HG03066 (cell line): Measurements from ENCODE around the gene SUPT6H.

Experiments
- ATAC-seq: cut with Tn5 transposase; IDR thresholded peaks from one replicate; pipeline ENCODE4 v1.9.1; 2021; ENCODE audit warnings: low read depth; ENCODE audit not compliant: unreplicated experiment

SUPT6H gene

GRCh38 chr17:28700278-28700677, 38.3 kb downstream of the SUPT6H start:
- no peak for ATAC-seq

- no peak for ATAC-seq
These were observed 39.0 kb downstream of the SUPT6H start for GRCh38 chr17:28700830-28701492.

GRCh38 chr17:28702026-28702751, 40.2 kb downstream of the SUPT6H start:
- ATAC-seq = no peak

- ATAC-seq = no peak
These were observed 40.7 kb downstream of the SUPT6H start for GRCh38 chr17:28702752-28703150.

- ATAC-seq = no peak
These were observed 41.7 kb downstream of the SUPT6H start for GRCh38 chr17:28703552-28704218.

- ATAC-seq = no peak
These were observed 42.3 kb downstream of the SUPT6H start for GRCh38 chr17:28704219-28704858.

- no peak for ATAC-seq
These were observed 43.2 kb downstream of the SUPT6H start for GRCh38 chr17:28705074-28705659.

- ATAC-seq = no peak
These were observed 43.8 kb downstream of the SUPT6H start for GRCh38 chr17:28705728-28706334.

GRCh38 chr17:28706471-28707338, 44.7 kb downstream of the SUPT6H start:
- no peak for ATAC-seq

- no peak for ATAC-seq
These were observed 45.3 kb downstream of the SUPT6H start for GRCh38 chr17:28707339-28707720.

GRCh38 chr17:28710861-28711722, 49.1 kb downstream of the SUPT6H start:
- ATAC-seq = peak; percentile 71

- peak; percentile 22 for ATAC-seq
These were observed 49.7 kb downstream of the SUPT6H start, which contains the start of gene PROCA1 for GRCh38 chr17:28711723-28712031. TSS of gene PROCA1 (minus strand) at chr17:28711888. CDS start at chr17:28711660, 228 bp downstream.

GRCh38 chr17:28712032-28712704, 50.2 kb downstream of the SUPT6H start:
- ATAC-seq = no peak

GRCh38 chr17:28712705-28713415, 50.9 kb downstream of the SUPT6H start:
- ATAC-seq = no peak

- no peak for ATAC-seq
These were observed 52.3 kb downstream of the SUPT6H start for GRCh38 chr17:28714281-28714680.

- ATAC-seq = no peak
These were observed 53.2 kb downstream of the SUPT6H start for GRCh38 chr17:28715217-28715616.

GRCh38 chr17:28716740-28717577, 55.0 kb downstream of the SUPT6H start:
- no peak for ATAC-seq
